ENCODE measurements around the gene GOLM1.

Gene GOLM1

GRCh38 chr9:86102626-86103025 is 3.3 kb upstream of the GOLM1 start:
- peaks cover 10 to 20% (median 14%) of the 10 kb centered on the region in 4 experiments for H3K4me1 ChIP-seq (ENCODE audit: control extremely low read depth in 1 of 4, control insufficient read depth in 4 of 4, insufficient read depth in 4 of 4, low read length in 3 of 4)
- H3K9me3 ChIP-seq (ENCODE audit: control extremely low read depth in 1 of 5, control insufficient read depth in 4 of 5, insufficient read depth in 2 of 5, low read depth in 1 of 5, low read length in 4 of 5): no peaks in the 10 kb centered on the region
- no peak overlapping the region for H3K4me3 ChIP-seq (ENCODE audit: control insufficient read depth in 1 of 7, extremely low read depth in 1 of 7, insufficient read depth in 4 of 7, low read depth in 2 of 7, low read length in 6 of 7)
- no peaks in the 10 kb centered on the region for H3K36me3 ChIP-seq (ENCODE audit: control insufficient read depth in 4 of 4, insufficient read depth in 4 of 4, low read length in 3 of 4)
- H3K27ac ChIP-seq (ENCODE audit: insufficient read depth in 1 of 2, low read depth in 1 of 2, low read length in 2 of 2, poor library complexity in 1 of 2, severe bottlenecking in 2 of 2): no peak overlapping the region
- H3K27me3 ChIP-seq (replicated peaks in 2 of 5; ENCODE audit: control insufficient read depth in 4 of 5, insufficient read depth in 5 of 5, low read length in 4 of 5): peaks cover 4 to 37% (median 21%) of the 10 kb centered on the region in 5 experiments
- POLR2A ChIA-PET: no interaction called here
- no peak for DNase-seq
- CTCF ChIA-PET: no interaction called here
- WGBS (ENCODE audit: insufficient coverage): 100% methylated on average over 3 of the region's 3 CpGs

- H3K4me3 ChIP-seq (ENCODE audit: control insufficient read depth in 1 of 7, extremely low read depth in 1 of 7, insufficient read depth in 4 of 7, low read depth in 2 of 7, low read length in 6 of 7): peak overlapping the region; percentile 50 to 80 (median 73)
- no peak overlapping the region for H3K27ac ChIP-seq (ENCODE audit: insufficient read depth in 1 of 2, low read depth in 1 of 2, low read length in 2 of 2, poor library complexity in 1 of 2, severe bottlenecking in 2 of 2)
- H3K9me3 ChIP-seq (ENCODE audit: control extremely low read depth in 1 of 5, control insufficient read depth in 4 of 5, insufficient read depth in 2 of 5, low read depth in 1 of 5, low read length in 4 of 5): no peaks in the 10 kb centered on the region
- peak; percentile 22 to 56 (median 37) for DNase-seq
- 1% methylated on average over 28 of the region's 45 CpGs for WGBS (ENCODE audit: insufficient coverage)
- ChIA-PET POLR2A (no interaction called here), CTCF (interaction anchor here (1.7 to 1.8 kb wide), 2 partner anchors 20 to 110 kb away, joined by 3 to 4 read pairs; no protein-coding TSS in a partner anchor)
- H3K36me3 ChIP-seq (ENCODE audit: control insufficient read depth in 4 of 4, insufficient read depth in 4 of 4, low read length in 3 of 4): no peaks in the 10 kb centered on the region
- peaks cover 10 to 20% (median 14%) of the 10 kb centered on the region in 4 experiments for H3K4me1 ChIP-seq (ENCODE audit: control extremely low read depth in 1 of 4, control insufficient read depth in 4 of 4, insufficient read depth in 4 of 4, low read length in 3 of 4)
- peaks cover 4 to 47% (median 26%) of the 10 kb centered on the region in 5 experiments for H3K27me3 ChIP-seq (replicated peaks in 2 of 5; ENCODE audit: control insufficient read depth in 4 of 5, insufficient read depth in 5 of 5, low read length in 4 of 5)
Observed at GRCh38 chr9:86099701-86100364, 475 bp upstream of the GOLM1 start.

GRCh38 chr9:86097510-86098224 is 1.7 kb downstream of the GOLM1 start:
- WGBS (ENCODE audit: insufficient coverage): 95% methylated on average over 8 of the region's 10 CpGs
- DNase-seq: no peak
- Histone ChIP-seq H3K27ac (ENCODE audit: insufficient read depth in 1 of 2, low read depth in 1 of 2, low read length in 2 of 2, poor library complexity in 1 of 2, severe bottlenecking in 2 of 2) (no peak overlapping the region), H3K4me3 (ENCODE audit: control insufficient read depth in 1 of 7, extremely low read depth in 1 of 7, insufficient read depth in 4 of 7, low read depth in 2 of 7, low read length in 6 of 7) (no peak overlapping the region), H3K27me3 (replicated peaks in 2 of 5; ENCODE audit: control insufficient read depth in 4 of 5, insufficient read depth in 5 of 5, low read length in 4 of 5) (peaks cover 4 to 43% (median 23%) of the 10 kb centered on the region in 5 experiments), H3K4me1 (ENCODE audit: control extremely low read depth in 1 of 4, control insufficient read depth in 4 of 4, insufficient read depth in 4 of 4, low read length in 3 of 4) (peaks cover 10 to 23% (median 14%) of the 10 kb centered on the region in 4 experiments), H3K36me3 (ENCODE audit: control insufficient read depth in 4 of 4, insufficient read depth in 4 of 4, low read length in 3 of 4) (no peaks in the 10 kb centered on the region), H3K9me3 (ENCODE audit: control extremely low read depth in 1 of 5, control insufficient read depth in 4 of 5, insufficient read depth in 2 of 5, low read depth in 1 of 5, low read length in 4 of 5) (no peaks in the 10 kb centered on the region)
- POLR2A ChIA-PET: no interaction called here
- CTCF ChIA-PET: interaction anchor here (0.6 kb wide), 1 partner anchor 25 kb away, joined by 3 read pairs; no protein-coding TSS in a partner anchor

- ChIA-PET POLR2A (no interaction called here), CTCF (no interaction called here)
- Histone ChIP-seq H3K27ac (ENCODE audit: insufficient read depth in 1 of 2, low read depth in 1 of 2, low read length in 2 of 2, poor library complexity in 1 of 2, severe bottlenecking in 2 of 2) (no peak overlapping the region), H3K36me3 (ENCODE audit: control insufficient read depth in 4 of 4, insufficient read depth in 4 of 4, low read length in 3 of 4) (no peaks in the 10 kb centered on the region), H3K9me3 (ENCODE audit: control extremely low read depth in 1 of 5, control insufficient read depth in 4 of 5, insufficient read depth in 2 of 5, low read depth in 1 of 5, low read length in 4 of 5) (no peaks in the 10 kb centered on the region), H3K27me3 (replicated peaks in 2 of 5; ENCODE audit: control insufficient read depth in 4 of 5, insufficient read depth in 5 of 5, low read length in 4 of 5) (peaks cover 2 to 40% (median 22%) of the 10 kb centered on the region in 5 experiments), H3K4me3 (ENCODE audit: control insufficient read depth in 1 of 7, extremely low read depth in 1 of 7, insufficient read depth in 4 of 7, low read depth in 2 of 7, low read length in 6 of 7) (no peak overlapping the region), H3K4me1 (ENCODE audit: control extremely low read depth in 1 of 4, control insufficient read depth in 4 of 4, insufficient read depth in 4 of 4, low read length in 3 of 4) (peaks cover 10 to 23% (median 14%) of the 10 kb centered on the region in 4 experiments)
- DNase-seq: no peak
- 100% methylated on average over 1 of the region's 2 CpGs for WGBS (ENCODE audit: insufficient coverage)
Observed at GRCh38 chr9:86096386-86096785, 3.0 kb downstream of the GOLM1 start.

- Histone ChIP-seq H3K4me3 (ENCODE audit: control insufficient read depth in 1 of 7, extremely low read depth in 1 of 7, insufficient read depth in 4 of 7, low read depth in 2 of 7, low read length in 6 of 7) (no peak overlapping the region), H3K9me3 (ENCODE audit: control extremely low read depth in 1 of 5, control insufficient read depth in 4 of 5, insufficient read depth in 2 of 5, low read depth in 1 of 5, low read length in 4 of 5) (peaks cover 0 to 11% (median 4%) of the 10 kb centered on the region in 5 experiments), H3K4me1 (ENCODE audit: control extremely low read depth in 1 of 4, control insufficient read depth in 4 of 4, insufficient read depth in 4 of 4, low read length in 3 of 4) (peaks cover 4 to 16% (median 7%) of the 10 kb centered on the region in 4 experiments), H3K36me3 (ENCODE audit: control insufficient read depth in 4 of 4, insufficient read depth in 4 of 4, low read length in 3 of 4) (no peaks in the 10 kb centered on the region), H3K27me3 (replicated peaks in 2 of 5; ENCODE audit: control insufficient read depth in 4 of 5, insufficient read depth in 5 of 5, low read length in 4 of 5) (peaks cover 0 to 25% (median 12%) of the 10 kb centered on the region in 5 experiments), H3K27ac (ENCODE audit: insufficient read depth in 1 of 2, low read depth in 1 of 2, low read length in 2 of 2, poor library complexity in 1 of 2, severe bottlenecking in 2 of 2) (no peak overlapping the region)
- ChIA-PET POLR2A (interaction anchor here (0.6 kb wide), 1 partner anchor 107 kb away, joined by 4 read pairs; no protein-coding TSS in a partner anchor), CTCF (no interaction called here)
- DNase-seq: no peak
- 88% methylated on average over 7 of the region's 8 CpGs for WGBS (ENCODE audit: insufficient coverage)
Observed at GRCh38 chr9:86093788-86094555, 5.4 kb downstream of the GOLM1 start.

- H3K27ac ChIP-seq (ENCODE audit: insufficient read depth in 1 of 2, low read depth in 1 of 2, low read length in 2 of 2, poor library complexity in 1 of 2, severe bottlenecking in 2 of 2): no peak overlapping the region
- no peak for DNase-seq
- peaks cover 0 to 3% (median 0%) of the 10 kb centered on the region in 4 experiments for H3K4me1 ChIP-seq (ENCODE audit: control extremely low read depth in 1 of 4, control insufficient read depth in 4 of 4, insufficient read depth in 4 of 4, low read length in 3 of 4)
- peaks cover 0 to 4% (median 2%) of the 10 kb centered on the region in 5 experiments for H3K27me3 ChIP-seq (replicated peaks in 2 of 5; ENCODE audit: control insufficient read depth in 4 of 5, insufficient read depth in 5 of 5, low read length in 4 of 5)
- POLR2A ChIA-PET: no interaction called here
- 92% methylated on average over 1 of the region's 3 CpGs for WGBS (ENCODE audit: insufficient coverage)
- H3K9me3 ChIP-seq (ENCODE audit: control extremely low read depth in 1 of 5, control insufficient read depth in 4 of 5, insufficient read depth in 2 of 5, low read depth in 1 of 5, low read length in 4 of 5): peaks cover 0 to 11% (median 4%) of the 10 kb centered on the region in 5 experiments
- no peaks in the 10 kb centered on the region for H3K36me3 ChIP-seq (ENCODE audit: control insufficient read depth in 4 of 4, insufficient read depth in 4 of 4, low read length in 3 of 4)
- H3K4me3 ChIP-seq (ENCODE audit: control insufficient read depth in 1 of 7, extremely low read depth in 1 of 7, insufficient read depth in 4 of 7, low read depth in 2 of 7, low read length in 6 of 7): no peak overlapping the region
- CTCF ChIA-PET: no interaction called here
Observed at GRCh38 chr9:86091477-86091876, 7.9 kb downstream of the GOLM1 start.

Measured in common myeloid progenitor, CD34-positive (primary cell).